Transverse colon (tissue), 4 donors: ENCODE results near the gene RPL36A.

Experiments
- CTCF ChIP-seq, 5 experiments: fragments of 200-600 bp in 3 of 5; fragments of 450-650 bp in 2 of 5; sonication (generic) in 3 of 5; IDR thresholded peaks; 1 replicate in 2 of 5; 2 replicates in 3 of 5; pipeline ENCODE4 v1.5.1; 2016 to 2017; ENCODE audit warnings: antibody characterized with exemption in 5 of 5, inconsistent platforms in 3 of 5, mild to moderate bottlenecking in 2 of 5, moderate library complexity in 1 of 5
- POLR2A ChIP-seq: fragments of 450-650 bp; IDR thresholded peaks from one replicate; pipeline ENCODE4 v1.6.1; 2016; ENCODE audit warnings: antibody characterized with exemption, mild to moderate bottlenecking, moderate library complexity
- POLR2AphosphoS5 ChIP-seq, 3 donors: sonication (generic); formaldehyde crosslinking; IDR thresholded peaks; one replicate each; pipeline ENCODE4 v1.6.1; 2016; ENCODE audit warnings: antibody characterized with exemption in 3 of 3

DNA sequence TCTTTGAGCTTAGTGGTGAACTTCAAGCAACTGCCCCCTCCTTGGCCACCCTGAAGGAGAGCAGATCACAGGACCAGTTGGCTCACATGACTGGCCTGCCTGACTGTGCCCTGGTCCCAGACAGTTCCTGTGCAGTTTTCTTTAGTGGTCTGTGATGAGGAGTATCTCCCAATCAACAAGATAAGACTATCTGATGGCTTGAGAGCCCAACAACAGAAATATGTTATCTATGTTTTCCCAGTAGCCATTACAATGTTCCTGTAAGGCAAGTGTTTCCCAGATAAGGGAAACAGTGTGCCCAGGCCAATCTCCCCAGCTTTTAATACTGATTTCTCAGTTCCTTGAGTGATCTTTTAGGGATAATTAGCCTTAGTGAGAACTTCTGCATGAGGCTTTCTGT lies 28.1 kb upstream of the RPL36A start:
- no peak for TF ChIP-seq CTCF (IDR thresholded peaks at IDR 0.05)
- TF ChIP-seq POLR2AphosphoS5 (IDR thresholded peaks at IDR 0.05) = no peak
- no peak for TF ChIP-seq POLR2A
